IPS-NIHi7 (cell line): ENCODE results near the gene EIF4G3.
"Not testable (repeated sequence)": the region's sequence is repeated elsewhere in the genome, so short reads cannot be mapped to it uniquely, and the experiment has no call there.

ENCODE experiments used
- DNase-seq: peaks from one replicate; pipeline ENCODE4 v3.0.0; 2012; ENCODE audit warnings: mixed read lengths; ENCODE audit errors: extremely low spot score

The EIF4G3 gene

GRCh38 chr1:21105807-21106206, 70.9 kb downstream of the EIF4G3 start:
- DNase-seq: no peak

DNA sequence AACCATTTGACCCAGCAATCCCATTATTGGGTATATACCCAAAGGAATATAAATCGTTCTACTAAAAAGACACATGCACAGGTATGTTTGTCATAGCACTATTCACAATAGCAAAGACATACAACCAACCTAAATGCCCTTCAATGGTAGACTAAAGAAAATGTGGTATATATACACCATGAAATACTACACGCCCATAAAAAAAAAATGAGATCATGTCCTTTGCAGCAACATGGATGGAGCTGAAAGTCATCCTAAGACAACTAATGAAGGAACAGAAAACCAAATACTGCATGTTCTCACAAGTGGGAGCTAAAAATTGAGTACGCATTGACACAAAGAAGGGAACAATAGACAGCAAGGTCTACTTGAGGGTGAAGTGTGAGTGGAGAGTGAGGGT, 72.0 kb downstream of the EIF4G3 start:
- no peak for DNase-seq

DNA sequence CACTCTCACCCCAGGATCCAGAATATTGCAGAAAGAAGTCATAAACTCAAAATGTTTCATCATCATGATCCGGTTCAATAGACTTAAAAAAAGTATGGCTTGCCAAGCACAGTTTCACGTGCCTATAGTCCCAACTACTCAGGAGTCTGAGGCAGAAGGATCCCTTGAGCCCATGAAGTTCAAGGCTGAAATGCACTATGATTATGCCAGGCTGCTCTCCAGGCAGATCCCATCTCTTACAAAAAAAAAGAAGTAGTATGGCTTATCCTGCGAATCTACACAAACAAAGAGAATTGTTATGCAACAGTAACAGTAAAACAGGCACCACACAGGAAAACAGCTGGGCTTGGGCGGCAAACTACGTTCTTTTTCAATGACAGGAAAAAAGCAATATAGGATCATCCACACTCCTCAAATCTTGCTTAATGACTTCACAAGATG, 76.2 kb downstream of the EIF4G3 start:
- DNase-seq: peak; percentile 9

DNA sequence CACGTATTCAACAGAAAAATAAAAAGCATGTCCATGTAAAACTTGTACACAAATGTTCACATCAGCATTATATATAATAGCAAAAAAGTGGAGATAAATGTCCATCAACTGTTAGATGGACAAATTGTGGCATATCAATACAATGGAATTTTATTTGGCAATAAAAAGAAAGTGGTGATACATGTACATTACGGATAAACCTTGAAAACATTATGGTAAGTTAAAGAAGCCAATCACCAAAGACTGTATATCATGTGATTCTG, 76.9 kb downstream of the EIF4G3 start:
- no peak for DNase-seq

DNA sequence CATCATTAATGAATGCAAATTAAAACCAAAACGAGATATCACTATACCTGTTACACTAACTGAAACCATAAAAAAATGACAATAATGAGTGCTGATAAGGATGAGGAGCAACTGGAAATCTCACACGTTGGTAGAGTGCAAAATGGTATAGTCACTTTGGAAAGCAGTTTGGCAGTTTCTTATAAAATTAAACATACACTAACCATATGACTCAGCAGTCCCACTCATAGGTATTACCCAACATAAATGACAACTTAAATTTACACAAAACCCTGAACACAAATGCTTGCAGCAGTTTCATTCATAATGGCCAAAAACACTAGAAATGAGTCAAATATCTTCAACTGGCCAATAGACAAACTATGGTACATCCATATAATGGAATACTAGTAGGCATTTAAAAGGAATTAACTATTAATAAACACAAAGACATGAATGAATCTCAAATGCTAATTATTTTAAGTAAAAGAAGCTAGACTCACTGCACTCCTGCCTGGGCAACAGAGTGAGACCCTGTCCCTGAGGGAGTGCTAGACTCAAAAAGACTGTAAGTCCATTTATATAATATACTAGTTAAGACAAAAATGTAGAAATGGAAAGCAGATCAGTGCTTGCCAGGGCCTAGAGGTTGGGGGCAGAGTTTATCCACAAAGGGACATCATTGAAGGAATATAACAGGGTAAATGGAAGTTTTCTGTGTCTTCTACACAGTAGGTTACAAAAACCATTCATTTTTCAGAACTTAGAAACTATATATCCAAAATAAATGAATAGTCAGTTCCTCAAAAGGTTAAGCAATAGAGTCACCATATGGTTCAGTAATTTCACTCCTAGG, 77.4 kb downstream of the EIF4G3 start:
- no peak for DNase-seq

- no peak for DNase-seq
These were observed 78.3 kb downstream of the EIF4G3 start for GRCh38 chr1:21098186-21098915.

DNA sequence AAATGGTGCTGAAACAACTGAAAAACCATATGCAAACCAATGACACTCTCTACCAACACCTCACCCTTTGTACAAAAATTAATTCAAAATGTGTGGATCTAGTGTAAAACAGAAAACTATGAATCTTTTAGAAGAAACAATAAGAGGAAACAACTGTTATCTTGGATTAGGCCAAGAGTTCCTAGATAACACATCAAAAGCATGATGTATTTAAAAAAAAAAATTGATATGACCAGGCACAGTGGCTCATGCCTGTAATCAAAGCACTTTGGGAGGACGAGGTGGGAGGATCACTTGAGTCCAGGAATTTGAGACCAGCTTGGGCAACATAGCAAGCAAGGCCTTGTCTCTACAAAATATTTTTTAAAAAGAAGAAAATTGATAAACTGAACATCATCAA, 79.0 kb downstream of the EIF4G3 start:
- DNase-seq: no peak

DNA sequence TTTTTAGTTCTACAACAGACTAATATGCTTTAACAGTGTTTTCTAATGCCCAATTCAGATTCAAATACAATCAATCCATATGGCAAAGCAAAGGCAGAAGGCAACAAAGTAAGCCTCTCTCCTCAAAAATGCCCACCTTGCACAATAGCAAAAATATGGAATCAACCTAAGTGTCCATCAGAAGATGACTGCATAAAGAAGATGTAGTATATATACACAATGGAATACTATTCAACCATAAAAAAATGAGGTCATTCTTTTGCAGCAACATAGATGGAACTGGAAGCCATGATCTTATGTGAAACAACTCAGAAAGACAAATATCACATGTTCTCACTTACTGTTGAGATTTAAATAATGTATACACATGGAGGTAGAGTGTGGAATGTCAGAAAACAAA, 80.7 kb downstream of the EIF4G3 start:
- DNase-seq: no peak

DNA sequence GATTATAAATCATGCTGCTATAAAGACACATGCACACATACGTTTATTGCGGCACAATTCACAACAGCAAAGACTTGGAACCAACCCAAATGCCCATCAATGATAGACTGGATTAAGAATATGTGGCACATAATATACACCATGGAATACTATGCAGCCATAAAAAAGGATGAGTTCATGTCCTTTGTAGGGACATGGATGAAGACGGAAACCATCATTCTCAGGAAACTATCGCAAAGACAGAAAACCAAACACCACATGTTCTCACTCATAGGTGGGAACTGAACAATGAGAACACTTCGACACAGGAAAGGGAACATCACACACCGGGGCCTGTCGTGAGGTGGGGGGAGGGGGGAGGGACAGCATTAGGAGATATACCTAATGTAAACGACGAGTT, 82.4 kb downstream of the EIF4G3 start:
- DNase-seq: not testable (repeated sequence)

- not testable (repeated sequence) for DNase-seq
These were observed 83.3 kb downstream of the EIF4G3 start for GRCh38 chr1:21093271-21093958.

DNA sequence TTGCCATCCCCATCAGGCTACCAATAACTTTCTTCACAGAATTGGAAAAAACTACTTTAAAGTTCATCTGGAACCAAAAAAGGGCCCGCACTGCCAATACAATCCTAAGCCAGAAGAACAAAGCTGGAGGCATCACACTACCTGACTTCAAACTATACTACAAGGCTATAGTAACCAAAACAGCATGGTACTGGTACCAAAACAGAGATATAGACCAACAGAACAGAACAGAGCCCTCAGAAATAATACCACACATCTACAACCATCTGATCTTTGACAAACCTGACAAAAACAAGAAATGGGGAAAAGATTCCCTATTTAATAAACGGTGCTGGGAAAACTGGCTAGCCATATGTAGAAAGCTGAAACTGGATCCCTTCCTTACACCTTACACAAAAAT, 84.2 kb downstream of the EIF4G3 start:
- DNase-seq: not testable (repeated sequence)

GRCh38 chr1:21091053-21091690, 85.5 kb downstream of the EIF4G3 start:
- DNase-seq: not testable (repeated sequence)

DNA sequence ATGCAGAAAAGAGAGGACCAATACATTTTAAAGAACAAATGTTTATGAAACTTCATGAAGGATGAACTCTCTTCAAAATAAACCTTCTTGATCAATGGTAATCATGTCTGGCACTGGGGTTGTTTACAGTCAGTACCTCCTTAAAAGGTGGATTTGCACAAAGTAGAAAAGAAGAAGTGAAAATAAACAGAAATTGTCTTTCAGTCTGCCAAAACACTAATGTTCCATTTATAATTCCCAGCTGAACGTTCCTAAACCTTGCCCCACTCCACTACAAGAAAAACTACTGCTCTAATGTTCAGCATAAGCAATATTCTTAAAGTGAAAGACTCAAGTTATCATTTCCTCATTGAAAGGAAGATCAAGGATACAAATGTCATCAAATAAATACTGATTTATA, 86.2 kb downstream of the EIF4G3 start:
- no peak for DNase-seq

DNA sequence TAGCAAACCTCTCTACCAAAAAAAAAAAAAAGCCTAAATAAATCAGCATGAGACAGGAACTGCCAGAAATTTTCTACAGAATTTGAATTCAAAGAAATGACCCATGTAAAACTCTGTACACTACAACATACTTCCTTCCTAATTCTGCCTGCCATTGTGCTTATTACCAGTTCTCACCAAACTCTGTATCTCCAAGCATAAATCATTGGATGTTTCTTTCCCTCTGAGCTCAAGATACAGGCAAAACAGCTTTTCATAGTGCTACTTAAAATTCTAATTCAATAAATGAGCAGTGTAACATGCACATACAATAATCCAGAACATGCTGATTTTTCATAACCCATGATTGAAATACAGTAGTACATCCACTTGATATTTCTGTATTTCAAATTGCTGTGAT, 87.0 kb downstream of the EIF4G3 start:
- no peak for DNase-seq

DNA sequence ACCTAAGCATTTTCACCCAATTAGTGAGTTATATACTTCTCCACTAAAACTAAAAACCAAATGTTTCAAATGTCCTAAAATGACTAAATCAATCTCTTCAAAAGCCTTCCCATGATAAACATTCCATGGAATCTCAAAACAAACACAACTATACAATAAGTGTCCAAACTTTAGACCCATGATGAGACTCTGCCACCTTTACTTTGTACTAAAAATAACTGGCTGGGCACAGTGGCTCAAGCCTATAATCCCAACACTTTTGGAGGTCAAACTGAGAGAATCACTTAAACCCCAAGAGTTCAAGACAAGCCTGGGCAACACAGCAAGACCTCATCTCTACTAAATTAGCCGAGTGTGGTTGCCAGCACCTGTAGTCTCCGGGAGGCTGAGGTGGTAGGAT, 87.4 kb downstream of the EIF4G3 start:
- DNase-seq: no peak

GRCh38 chr1:21084111-21084810, 92.4 kb downstream of the EIF4G3 start:
- no peak for DNase-seq

GRCh38 chr1:21082073-21082472, 94.6 kb downstream of the EIF4G3 start:
- DNase-seq: no peak

GRCh38 chr1:21077085-21077484, 99.6 kb downstream of the EIF4G3 start:
- no peak for DNase-seq

GRCh38 chr1:21072721-21073120, 104.0 kb downstream of the EIF4G3 start:
- DNase-seq: no peak

GRCh38 chr1:21069549-21069948, 107.1 kb downstream of the EIF4G3 start:
- DNase-seq: no peak

DNA sequence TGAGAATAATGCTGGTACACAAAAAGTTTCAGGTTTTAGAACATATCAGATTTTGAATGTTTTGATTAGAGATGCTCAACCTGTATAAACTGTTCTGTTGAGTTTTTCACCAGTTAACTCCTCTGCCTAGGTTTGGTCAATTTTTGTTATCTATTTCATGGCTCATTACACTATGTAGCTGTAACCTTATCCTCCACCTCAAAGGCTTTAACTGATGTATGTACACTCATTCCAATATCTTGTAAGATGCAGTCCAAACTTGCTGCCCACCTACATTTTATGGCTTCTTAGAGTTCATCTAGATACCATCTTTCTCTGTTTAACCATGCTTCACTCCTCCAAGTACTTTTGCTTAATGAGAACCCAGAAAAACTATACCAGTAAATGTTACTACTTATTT, 107.8 kb downstream of the EIF4G3 start:
- no peak for DNase-seq
